ENCODE data around the gene PSMB1. TPM values are rescaled to one million over a fixed set of nuclear protein-coding genes. Genes with fewer than 3 reads are reported as not detected.
"Not testable (repeated sequence)": the region's sequence is repeated elsewhere in the genome, so short reads cannot be mapped to it uniquely, and the experiment has no call there.

The PSMB1 gene
- total and polyA plus RNA-seq, 7 experiments from 2014 or later, result 71.1 to 529 (median 84.8) TPM

- H3K36me3 ChIP-seq (ENCODE audit: control insufficient read depth in 2 of 3, insufficient read depth in 3 of 3, low read length in 3 of 3), result peaks cover 28 to 48% (median 34%) of the 10 kb centered on the region in 3 experiments
- H3K27me3 Mint-ChIP-seq, result no peaks in the 10 kb centered on the region
- no peaks in the 10 kb centered on the region for H3K27me3 ChIP-seq (ENCODE audit: control insufficient read depth in 2 of 2, insufficient read depth in 2 of 2, low read length in 2 of 2)
- no peaks in the 10 kb centered on the region for H3K4me1 ChIP-seq (ENCODE audit: control insufficient read depth in 2 of 2, insufficient read depth in 2 of 2, low read length in 2 of 2)
- H3K27ac Mint-ChIP-seq, result peak overlapping the region in 1 of 9 donors; percentile 2
- no peak overlapping the region for H3K4me3 Mint-ChIP-seq
- H3K4me1 Mint-ChIP-seq, result peaks cover 0 to 11% (median 3%) of the 10 kb centered on the region in 7 donors
- no peak overlapping the region for H3K27ac ChIP-seq (ENCODE audit: low read depth, low read length)
- peaks cover 9 to 38% (median 28%) of the 10 kb centered on the region in 5 donors for H3K36me3 Mint-ChIP-seq
- no peak for DNase-seq
- no peak overlapping the region for H3K4me3 ChIP-seq (ENCODE audit: low read length)
- peaks cover 0 to 3% (median 0%) of the 10 kb centered on the region in 11 donors for H3K9me3 Mint-ChIP-seq
- intact Hi-C loops (cut with micrococcal nuclease), result no loop called here
- H3K9me3 ChIP-seq (ENCODE audit: control insufficient read depth in 2 of 3, low read length in 3 of 3), result no peaks in the 10 kb centered on the region
- ATAC-seq, result no peak
- CTCF ChIA-PET, result no interaction called here
- POLR2A ChIA-PET, result no interaction called here
Observed at GRCh38 chr6:170532867-170533488, 20.1 kb downstream of the PSMB1 start.

GRCh38 chr6:170529839-170530469 lies 23.2 kb downstream of the PSMB1 start:
- H3K36me3 Mint-ChIP-seq, result peaks cover 4 to 12% (median 8%) of the 10 kb centered on the region in 5 donors
- CTCF ChIA-PET, result interaction anchor here (0.6 to 2.2 kb wide), 8 partner anchors 13 to 1635 kb away, joined by 3 to 8 read pairs (median 4); no protein-coding TSS in a partner anchor
- peaks cover 0 to 7% (median 0%) of the 10 kb centered on the region in 5 donors for H3K27me3 Mint-ChIP-seq
- H3K4me3 ChIP-seq (ENCODE audit: low read length), result no peak overlapping the region
- H3K27ac Mint-ChIP-seq, result peak overlapping the region in 4 of 9 donors; percentile 8 to 51 (median 26)
- H3K27me3 ChIP-seq (ENCODE audit: control insufficient read depth in 2 of 2, insufficient read depth in 2 of 2, low read length in 2 of 2), result no peaks in the 10 kb centered on the region
- DNase-seq (peak; percentile 33 to 64 (median 51)), ATAC-seq (peak; percentile 90)
- no peaks in the 10 kb centered on the region for H3K9me3 Mint-ChIP-seq
- H3K4me1 Mint-ChIP-seq, result peaks cover 0 to 8% (median 0%) of the 10 kb centered on the region in 7 donors
- H3K9me3 ChIP-seq (ENCODE audit: control insufficient read depth in 2 of 3, low read length in 3 of 3), result no peaks in the 10 kb centered on the region
- intact Hi-C loops (cut with micrococcal nuclease), result loop anchor here (1.0 kb wide), 4 partner anchors 580 to 1635 kb away; no protein-coding TSS in a partner anchor
- H3K4me3 Mint-ChIP-seq, result no peak overlapping the region
- H3K4me1 ChIP-seq (ENCODE audit: control insufficient read depth in 2 of 2, insufficient read depth in 2 of 2, low read length in 2 of 2), result no peaks in the 10 kb centered on the region
- POLR2A ChIA-PET, result no interaction called here
- H3K36me3 ChIP-seq (ENCODE audit: control insufficient read depth in 2 of 3, insufficient read depth in 3 of 3, low read length in 3 of 3), result peaks cover 0 to 19% (median 10%) of the 10 kb centered on the region in 3 experiments
- no peak overlapping the region for H3K27ac ChIP-seq (ENCODE audit: low read depth, low read length)

GRCh38 chr6:170527995-170528394 lies 25.1 kb downstream of the PSMB1 start:
- H3K4me3 ChIP-seq (ENCODE audit: low read length); H3K4me1 Mint-ChIP-seq; H3K9me3 Mint-ChIP-seq; POLR2A ChIA-PET; H3K36me3 Mint-ChIP-seq; H3K9me3 ChIP-seq (ENCODE audit: control insufficient read depth in 2 of 3, low read length in 3 of 3); intact Hi-C loops (cut with micrococcal nuclease); H3K36me3 ChIP-seq (ENCODE audit: control insufficient read depth in 2 of 3, insufficient read depth in 3 of 3, low read length in 3 of 3); DNase-seq; H3K4me1 ChIP-seq (ENCODE audit: control insufficient read depth in 2 of 2, insufficient read depth in 2 of 2, low read length in 2 of 2); ATAC-seq; H3K27me3 ChIP-seq (ENCODE audit: control insufficient read depth in 2 of 2, insufficient read depth in 2 of 2, low read length in 2 of 2); H3K27ac Mint-ChIP-seq; H3K27ac ChIP-seq (ENCODE audit: low read depth, low read length); H3K4me3 Mint-ChIP-seq: not testable (repeated sequence)
- H3K27me3 Mint-ChIP-seq, result peaks cover 0 to 17% (median 0%) of the 10 kb centered on the region in 5 donors
- CTCF ChIA-PET, result interaction anchor here (1.5 kb wide), 1 partner anchor 696 kb away, joined by 4 read pairs; no protein-coding TSS in a partner anchor

- Mint-ChIP-seq H3K27ac (no peak overlapping the region), H3K4me3 (no peak overlapping the region), H3K4me1 (peaks cover 0 to 8% (median 0%) of the 10 kb centered on the region in 7 donors), H3K27me3 (peaks cover 0 to 26% (median 4%) of the 10 kb centered on the region in 5 donors), H3K9me3 (no peaks in the 10 kb centered on the region), H3K36me3 (no peaks in the 10 kb centered on the region)
- ATAC-seq (no peak), DNase-seq (no peak)
- H3K4me1 ChIP-seq (ENCODE audit: control insufficient read depth in 2 of 2, insufficient read depth in 2 of 2, low read length in 2 of 2), result no peaks in the 10 kb centered on the region
- H3K36me3 ChIP-seq (ENCODE audit: control insufficient read depth in 2 of 3, insufficient read depth in 3 of 3, low read length in 3 of 3), result no peaks in the 10 kb centered on the region
- ChIA-PET CTCF (interaction anchor here (0.6 to 1.3 kb wide), 3 partner anchors 9 to 736 kb away, joined by 3 read pairs; no protein-coding TSS in a partner anchor), POLR2A (no interaction called here)
- H3K9me3 ChIP-seq (ENCODE audit: control insufficient read depth in 2 of 3, low read length in 3 of 3), result no peaks in the 10 kb centered on the region
- H3K4me3 ChIP-seq (ENCODE audit: low read length), result no peak overlapping the region
- no peak overlapping the region for H3K27ac ChIP-seq (ENCODE audit: low read depth, low read length)
- intact Hi-C loops (cut with micrococcal nuclease), result no loop called here
- no peaks in the 10 kb centered on the region for H3K27me3 ChIP-seq (ENCODE audit: control insufficient read depth in 2 of 2, insufficient read depth in 2 of 2, low read length in 2 of 2)
Observed at GRCh38 chr6:170525795-170526194, 27.3 kb downstream of the PSMB1 start.

GRCh38 chr6:170524172-170524502 lies 29.0 kb downstream of the PSMB1 start:
- CTCF ChIA-PET, result interaction anchor here (1.2 kb wide), 1 partner anchor 11 kb away, joined by 3 read pairs; no protein-coding TSS in a partner anchor

GRCh38 chr6:170523256-170524171 lies 29.6 kb downstream of the PSMB1 start:
- Histone ChIP-seq H3K27ac (ENCODE audit: low read depth, low read length) (no peak overlapping the region), H3K36me3 (ENCODE audit: control insufficient read depth in 2 of 3, insufficient read depth in 3 of 3, low read length in 3 of 3) (no peaks in the 10 kb centered on the region), H3K27me3 (ENCODE audit: control insufficient read depth in 2 of 2, insufficient read depth in 2 of 2, low read length in 2 of 2) (no peaks in the 10 kb centered on the region), H3K4me1 (ENCODE audit: control insufficient read depth in 2 of 2, insufficient read depth in 2 of 2, low read length in 2 of 2) (no peaks in the 10 kb centered on the region), H3K4me3 (ENCODE audit: low read length) (no peak overlapping the region), H3K9me3 (ENCODE audit: control insufficient read depth in 2 of 3, low read length in 3 of 3) (no peaks in the 10 kb centered on the region)
- ChIA-PET POLR2A (no interaction called here), CTCF (interaction anchor here (0.6 to 1.2 kb wide), 2 partner anchors 10 to 17 kb away, joined by 3 to 5 read pairs; no protein-coding TSS in a partner anchor)
- Mint-ChIP-seq H3K27ac (no peak overlapping the region), H3K9me3 (no peaks in the 10 kb centered on the region), H3K4me3 (no peak overlapping the region), H3K36me3 (no peaks in the 10 kb centered on the region), H3K27me3 (peaks cover 9 to 47% (median 16%) of the 10 kb centered on the region in 5 donors), H3K4me1 (peaks cover 0 to 4% (median 0%) of the 10 kb centered on the region in 7 donors)
- ATAC-seq (no peak), DNase-seq (no peak)
- intact Hi-C loops (cut with micrococcal nuclease), result no loop called here

More at GRCh38 chr6:170524172-170524502, 29.0 kb downstream of the PSMB1 start:
- Histone ChIP-seq H3K4me1 (ENCODE audit: control insufficient read depth in 2 of 2, insufficient read depth in 2 of 2, low read length in 2 of 2) (no peaks in the 10 kb centered on the region), H3K4me3 (ENCODE audit: low read length) (no peak overlapping the region), H3K36me3 (ENCODE audit: control insufficient read depth in 2 of 3, insufficient read depth in 3 of 3, low read length in 3 of 3) (no peaks in the 10 kb centered on the region), H3K9me3 (ENCODE audit: control insufficient read depth in 2 of 3, low read length in 3 of 3) (no peaks in the 10 kb centered on the region), H3K27me3 (ENCODE audit: control insufficient read depth in 2 of 2, insufficient read depth in 2 of 2, low read length in 2 of 2) (no peaks in the 10 kb centered on the region), H3K27ac (ENCODE audit: low read depth, low read length) (no peak overlapping the region)
- peaks cover 9 to 41% (median 12%) of the 10 kb centered on the region in 5 donors for H3K27me3 Mint-ChIP-seq
- no peak for DNase-seq
- H3K4me1 Mint-ChIP-seq, result peaks cover 0 to 6% (median 0%) of the 10 kb centered on the region in 7 donors
- intact Hi-C loops (cut with micrococcal nuclease), result no loop called here
- no peak for ATAC-seq
- H3K36me3 Mint-ChIP-seq, result no peaks in the 10 kb centered on the region
- no peaks in the 10 kb centered on the region for H3K9me3 Mint-ChIP-seq
- no peak overlapping the region for H3K27ac Mint-ChIP-seq
- no peak overlapping the region for H3K4me3 Mint-ChIP-seq
- POLR2A ChIA-PET, result no interaction called here
